Measurements from ENCODE around the gene TMEM72.

The TMEM72 gene

GRCh38 chr10:44969854-44970253, 58.7 kb downstream of the TMEM72 start:
- no peak for DNase-seq

GRCh38 chr10:44970812-44971395, 59.8 kb downstream of the TMEM72 start:
- DNase-seq: no peak

- no peak for DNase-seq
These were observed 60.3 kb downstream of the TMEM72 start for GRCh38 chr10:44971434-44971833.

GRCh38 chr10:44971935-44972757, 61.0 kb downstream of the TMEM72 start:
- DNase-seq: no peak

- DNase-seq: no peak
These were observed 61.8 kb downstream of the TMEM72 start for GRCh38 chr10:44972874-44973306.

GRCh38 chr10:44973323-44974081, 62.4 kb downstream of the TMEM72 start:
- DNase-seq: no peak

GRCh38 chr10:44974082-44974627, 63.0 kb downstream of the TMEM72 start:
- DNase-seq: no peak

GRCh38 chr10:44974628-44975430, 63.7 kb downstream of the TMEM72 start:
- DNase-seq: no peak

- peak in 1 of 2 experiments; percentile 3 for DNase-seq
These were observed 64.5 kb downstream of the TMEM72 start for GRCh38 chr10:44975431-44976331.

GRCh38 chr10:44976352-44977198, 65.4 kb downstream of the TMEM72 start:
- DNase-seq: no peak

- no peak for DNase-seq
These were observed 66.4 kb downstream of the TMEM72 start for GRCh38 chr10:44977287-44978212.

GRCh38 chr10:44978213-44978569, 67.1 kb downstream of the TMEM72 start:
- DNase-seq: no peak

- DNase-seq: peak; percentile 29 to 72
These were observed 67.6 kb downstream of the TMEM72 start, which contains the start of gene DEPP1 for GRCh38 chr10:44978570-44979280. Gene DEPP1, minus strand, starts transcription at chr10:44978809. Its CDS starts 779 bp downstream, at chr10:44978030.

- DNase-seq: no peak
These were observed 68.4 kb downstream of the TMEM72 start for GRCh38 chr10:44979281-44980191.

GRCh38 chr10:44980309-44981171, 69.4 kb downstream of the TMEM72 start:
- no peak for DNase-seq
